B cell (primary cell): Measurements from ENCODE around the gene MEA1. TPM values are rescaled to one million over a fixed set of nuclear protein-coding genes. Genes with fewer than 3 reads are reported as not detected.

ENCODE experiments used
- ATAC-seq: fragments of 200-7000 bp; cut with Tn5 transposase; one replicate; pipeline ENCODE4 v1.10.0; 2021; ENCODE audit warnings: low read depth, mild to moderate bottlenecking, moderate number of reproducible peaks, moderate library complexity
- CTCF ChIA-PET: fragments of 350-600 bp; sonication (Branson Sonifier 250); formaldehyde crosslinking; loops from one replicate; lab custom pipeline; 2021; ENCODE audit warnings: antibody characterized with exemption, inconsistent platforms; lab: Charles Lee
- POLR2A ChIA-PET: fragments of 350-600 bp; sonication (Branson Sonifier 250); formaldehyde crosslinking; loops from one replicate; lab custom pipeline; 2021; ENCODE audit warnings: antibody characterized with exemption; lab: Charles Lee
- DNase-seq: peaks from one replicate; pipeline ENCODE4 v3.0.0; 2013
- H2AFZ ChIP-seq: 2 replicates; pipeline ENCODE4 v1.6.1; 2012; ENCODE audit warnings: mild to moderate bottlenecking, low read depth, low read length; ENCODE audit not compliant: insufficient read depth, poor library complexity, severe bottlenecking
- H3K27ac ChIP-seq, 2 donors: 1 replicate in 1 of 2; 2 replicates in 1 of 2; pipeline ENCODE4 v1.5.1; 2012 to 2013; ENCODE audit warnings: low read length in 2 of 2, mild to moderate bottlenecking in 2 of 2, moderate library complexity in 1 of 2
- H3K27me3 ChIP-seq, 4 experiments: fragments of 200-600 bp in 1 of 4; sonication (generic) in 1 of 4; replicated peaks in 1 of 4; 1 replicate in 2 of 4; 2 replicates in 2 of 4; pipeline versions ENCODE4 v1.6.1 to v1.7.0; 2013 to 2016; ENCODE audit warnings: low read length in 3 of 4, mild to moderate bottlenecking in 2 of 4, mixed read lengths in 1 of 4, moderate library complexity in 1 of 4; ENCODE audit not compliant: insufficient read depth in 4 of 4, control insufficient read depth in 3 of 4; ENCODE audit errors: control extremely low read depth in 1 of 4
- H3K36me3 ChIP-seq, 2 experiments: replicated peaks in 1 of 2; 1 replicate in 1 of 2; 2 replicates in 1 of 2; pipeline versions ENCODE4 v1.6.1 to v1.7.1; 2013; ENCODE audit warnings: low read length in 1 of 2; ENCODE audit not compliant: insufficient read depth in 2 of 2, control insufficient read depth in 1 of 2; ENCODE audit errors: control extremely low read depth in 1 of 2, extremely low read depth in 1 of 2
- H3K4me1 ChIP-seq, 2 donors: fragments of 200-600 bp in 1 of 2; sonication (generic) in 1 of 2; 1 replicate in 1 of 2; 2 replicates in 1 of 2; pipeline versions ENCODE4 v1.5.1 to v1.6.1; 2013 to 2017; ENCODE audit warnings: low read length in 2 of 2; ENCODE audit not compliant: control insufficient read depth in 2 of 2, insufficient read depth in 2 of 2
- H3K4me2 ChIP-seq: replicated peaks from 2 replicates; pipeline ENCODE3; 2012; ENCODE audit warnings: mild to moderate bottlenecking, low read depth, low read length; ENCODE audit not compliant: poor library complexity, severe bottlenecking
- H3K4me3 ChIP-seq, 5 experiments: fragments of 200-600 bp in 1 of 5; sonication (generic) in 1 of 5; 1 replicate in 3 of 5; 2 replicates in 2 of 5; pipeline versions ENCODE4 v1.5.1 to v1.7.0; 2011 to 2016; ENCODE audit warnings: low read length in 4 of 5, mild to moderate bottlenecking in 4 of 5, low read depth in 2 of 5, control low read depth in 1 of 5, moderate library complexity in 1 of 5; ENCODE audit not compliant: insufficient read depth in 1 of 5; ENCODE audit errors: control extremely low read depth in 1 of 5, extremely low read depth in 1 of 5
- H3K79me2 ChIP-seq: fragments of 200-600 bp; sonication (generic); one replicate; pipeline ENCODE4 v1.6.0; 2016; ENCODE audit warnings: low read length; ENCODE audit not compliant: control insufficient read depth, insufficient read depth
- H3K9ac ChIP-seq: fragments of 200-600 bp; sonication (generic); 2 replicates; pipeline ENCODE4 v1.6.1; 2017; ENCODE audit warnings: mild to moderate bottlenecking, low read length, moderate library complexity
- H3K9me3 ChIP-seq, 3 donors: one replicate each; pipeline versions ENCODE4 v1.6.1 to v1.7.1; 2013; ENCODE audit warnings: low read length in 2 of 3; ENCODE audit not compliant: control insufficient read depth in 2 of 3, insufficient read depth in 1 of 3; ENCODE audit errors: control extremely low read depth in 1 of 3
- H4K20me1 ChIP-seq: 2 replicates; pipeline ENCODE4 v1.6.0; 2012; ENCODE audit warnings: mild to moderate bottlenecking, low read length; ENCODE audit not compliant: insufficient read depth, control insufficient read depth, poor library complexity, severe bottlenecking
- H3K27ac Mint-ChIP-seq: one replicate; pipeline ENCODE4 v1.8.0; 2021; ENCODE audit warnings: mixed read lengths
- H3K27me3 Mint-ChIP-seq: one replicate; pipeline ENCODE4 v1.8.0; 2021; ENCODE audit warnings: mixed read lengths
- H3K4me1 Mint-ChIP-seq: one replicate; pipeline ENCODE4 v1.8.0; 2021; ENCODE audit warnings: mixed read lengths
- H3K4me3 Mint-ChIP-seq: one replicate; pipeline ENCODE4 v1.8.0; 2021; ENCODE audit warnings: mixed read lengths
- H3K9me3 Mint-ChIP-seq: one replicate; pipeline ENCODE4 v1.8.0; 2022; ENCODE audit warnings: mixed read lengths; ENCODE audit not compliant: insufficient read depth
- CTCF ChIP-seq: fragments of 200-600 bp; IDR thresholded peaks from one replicate; pipeline ENCODE4 v1.8.0; 2022; ENCODE audit warnings: antibody characterized with exemption, mild to moderate bottlenecking
- EZH2 ChIP-seq: IDR thresholded peaks from 2 replicates; pipeline ENCODE4 v1.6.1; 2012; ENCODE audit warnings: borderline replicate concordance, low read depth, mild to moderate bottlenecking, moderate library complexity, low read length; ENCODE audit not compliant: insufficient read depth, poor library complexity, severe bottlenecking
- WGBS: methylation state at CpG from one replicate; pipeline ENCODE4 v1.1.5; 2013; ENCODE audit warnings: missing lambda C conversion rate; ENCODE audit not compliant: insufficient coverage; 5-methylcytosine and 5-hydroxymethylcytosine counted together
- intact Hi-C: fragments of 100-400 bp; cut with micrococcal nuclease; formaldehyde crosslinking; loops from one replicate; pipeline ENCODE4 v1.10.0; 2022
- polyA plus RNA-seq: library from polyadenylated mRNA; depleted of rRNA; stranded (reverse); fragments of >200 nt; gene quantifications from 2 replicates; pipeline ENCODE4 v1.2.3, GENCODE V29; 2012
- total RNA-seq, 2 donors: library from RNA; stranded (reverse); fragments of 120-200 nt in 1 of 2; gene quantifications; 1 replicate in 1 of 2; 2 replicates in 1 of 2; pipeline versions ENCODE4 v1.2.3 to v1.2.4, GENCODE V29; 2013 to 2022

Gene MEA1
- total and polyA plus RNA-seq, 2 donors (not counting 1 experiment from before 2014, with no cell fraction given): 35.7 to 36.7 TPM

- H3K27ac Mint-ChIP-seq: no peak overlapping the region
- Histone ChIP-seq H3K4me3 (no peak overlapping the region), H4K20me1 (no peaks in the 10 kb centered on the region), H3K9me3 (no peaks in the 10 kb centered on the region), H3K27me3 (no peaks in the 10 kb centered on the region), H3K9ac (no peak overlapping the region), H3K79me2 (no peaks in the 10 kb centered on the region), H3K36me3 (peaks cover 0 to 36% of the 10 kb centered on the region in 2 experiments), H2AFZ (no peak overlapping the region), H3K27ac (no peak overlapping the region), H3K4me1 (no peaks in the 10 kb centered on the region), H3K4me2 (no peak overlapping the region)
- TF ChIP-seq EZH2: no peak
- no peak for TF ChIP-seq CTCF
- intact Hi-C loops: no loop called here
- H3K9me3 Mint-ChIP-seq: no peaks in the 10 kb centered on the region
- WGBS: 100% methylated on average over 1 of the region's 2 CpGs
- POLR2A ChIA-PET: interaction anchor here (1.1 kb wide), 1 partner anchor 13 kb away, joined by 4 read pairs; the partner anchor contains the start of gene RRP36
- DNase-seq (no peak), ATAC-seq (no peak)
- no peak overlapping the region for H3K4me3 Mint-ChIP-seq
- H3K4me1 Mint-ChIP-seq: no peaks in the 10 kb centered on the region
- CTCF ChIA-PET: no interaction called here
- H3K27me3 Mint-ChIP-seq: no peaks in the 10 kb centered on the region
Measured at GRCh38 chr6:43034190-43034525, 20.4 kb upstream of the MEA1 start.

- Mint-ChIP-seq H3K4me3 (no peak overlapping the region), H3K27ac (no peak overlapping the region), H3K27me3 (no peaks in the 10 kb centered on the region), H3K4me1 (no peaks in the 10 kb centered on the region), H3K9me3 (no peaks in the 10 kb centered on the region)
- intact Hi-C loops: no loop called here
- H3K27me3 ChIP-seq: no peaks in the 10 kb centered on the region
- TF ChIP-seq EZH2: no peak
- no peak for TF ChIP-seq CTCF
- ChIA-PET POLR2A (interaction anchor here (1.1 kb wide), 1 partner anchor 13 kb away, joined by 4 read pairs; the partner anchor contains the start of gene RRP36), CTCF (no interaction called here)
- 100% methylated on average over 1 of the region's 2 CpGs for WGBS
- H3K4me2 ChIP-seq: no peak overlapping the region
- no peaks in the 10 kb centered on the region for H4K20me1 ChIP-seq
- no peaks in the 10 kb centered on the region for H3K4me1 ChIP-seq
- no peak overlapping the region for H3K9ac ChIP-seq
- H3K27ac ChIP-seq: no peak overlapping the region
- peaks cover 0 to 37% of the 10 kb centered on the region in 2 experiments for H3K36me3 ChIP-seq
- DNase-seq: no peak
- no peak overlapping the region for H2AFZ ChIP-seq
- H3K4me3 ChIP-seq: no peak overlapping the region
- H3K79me2 ChIP-seq: no peaks in the 10 kb centered on the region
- ATAC-seq: no peak
- H3K9me3 ChIP-seq: no peaks in the 10 kb centered on the region
Measured at GRCh38 chr6:43033496-43034189, 19.9 kb upstream of the MEA1 start.
